ENCODE measurements around the gene CTNNBL1.
A peak's percentile ranks its signal among the peaks of the same experiment; 100 is the strongest.

CTNNBL1 gene

DNA sequence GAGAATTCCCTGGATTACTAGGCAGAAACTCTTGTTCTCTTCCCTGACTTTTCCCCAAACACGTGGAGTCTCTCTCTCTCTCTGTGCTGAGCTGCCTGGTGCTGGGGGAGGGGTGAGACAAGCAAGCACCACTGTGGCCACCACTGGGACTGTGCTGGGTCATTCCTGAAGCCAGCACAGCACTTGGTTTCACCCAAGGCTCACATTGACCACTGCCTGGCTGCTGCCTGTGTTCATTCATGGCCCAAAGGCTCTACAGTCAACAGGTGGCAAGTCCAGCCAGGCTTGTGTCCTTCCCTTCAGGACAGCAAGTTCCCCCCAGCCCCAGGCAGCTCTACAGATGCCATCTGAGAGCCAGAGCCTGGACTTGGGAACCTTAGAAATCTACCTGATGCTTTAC, 92.2 kb downstream of the CTNNBL1 start:
- DNase-seq, result no peak

DNA sequence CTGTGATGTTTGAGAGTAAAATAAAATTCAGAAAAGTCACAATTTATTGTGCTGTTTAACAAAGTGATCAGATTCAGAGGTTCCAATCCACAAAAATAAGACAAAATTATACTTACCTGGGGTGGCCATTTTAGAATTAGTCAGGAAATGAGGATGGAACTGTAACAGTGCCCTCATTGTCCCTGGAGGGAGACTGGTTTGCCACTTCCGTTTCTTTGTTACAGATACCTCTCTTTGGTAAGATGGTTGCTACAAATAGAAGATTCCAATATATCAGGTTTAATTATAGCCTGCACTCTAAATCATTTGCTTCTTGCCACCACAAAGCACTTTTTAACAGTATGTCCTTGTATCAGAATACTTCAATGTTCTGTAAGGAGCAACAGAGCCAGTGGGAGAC, 95.6 kb downstream of the CTNNBL1 start:
- DNase-seq, result no peak

DNA sequence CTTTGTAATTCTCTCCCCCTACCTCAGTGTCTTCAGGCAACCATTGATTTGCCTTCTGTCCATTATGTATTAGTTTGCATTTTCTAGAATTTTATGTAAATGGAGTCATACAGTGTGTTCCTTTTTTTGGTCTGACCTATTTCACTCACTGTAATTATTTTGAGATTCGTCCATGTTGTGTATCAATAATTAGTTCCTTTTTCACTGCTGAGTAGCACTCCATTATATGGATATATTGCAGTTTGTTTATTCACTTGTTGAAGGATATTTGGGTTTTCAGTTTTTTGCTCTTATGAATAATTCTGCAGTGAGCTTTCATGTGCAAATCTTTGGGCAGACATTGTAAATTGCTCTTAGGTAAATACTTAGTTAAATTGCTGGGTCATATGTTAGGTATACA, 97.1 kb downstream of the CTNNBL1 start:
- no peak for DNase-seq

DNA sequence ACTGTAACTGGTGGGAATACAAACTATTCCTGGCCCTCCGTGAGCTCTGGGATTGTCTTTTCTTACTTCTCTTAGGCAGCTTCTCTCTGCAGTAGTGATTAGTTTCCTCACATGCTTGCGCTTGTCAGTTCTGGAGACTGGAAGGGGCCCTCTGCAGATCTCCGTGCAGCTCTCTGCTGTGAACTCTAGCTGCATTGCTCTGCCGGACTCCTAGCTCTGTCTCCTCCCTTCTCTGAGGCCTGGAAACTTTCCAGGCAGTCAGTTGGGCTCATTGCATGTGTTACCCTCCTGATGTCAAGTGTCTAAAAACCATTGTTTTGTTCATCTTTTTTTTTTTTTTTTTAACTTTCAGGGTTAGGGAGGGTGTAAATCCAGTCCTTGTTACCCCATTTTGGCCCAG, 102.3 kb downstream of the CTNNBL1 start:
- DNase-seq, result no peak

DNA sequence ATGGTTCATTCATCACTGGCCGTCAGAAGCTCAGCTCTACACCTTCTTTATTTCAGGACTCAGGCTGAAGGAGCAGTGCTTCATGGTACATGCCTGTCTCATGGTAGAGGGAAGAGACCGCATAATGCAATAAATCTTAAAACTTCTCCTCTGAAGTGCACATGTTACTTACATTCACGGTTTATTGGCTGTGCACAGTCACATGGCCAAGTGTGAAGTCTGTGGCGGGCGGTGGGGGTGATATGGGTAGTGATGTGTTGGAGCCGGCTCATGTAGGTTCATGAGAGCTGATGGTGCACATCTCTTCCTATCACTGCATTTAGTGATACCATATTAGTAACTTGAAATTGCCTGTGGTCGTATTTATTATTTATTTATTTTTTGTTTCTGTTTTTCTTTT, 102.9 kb downstream of the CTNNBL1 start:
- DNase-seq, result no peak

DNA sequence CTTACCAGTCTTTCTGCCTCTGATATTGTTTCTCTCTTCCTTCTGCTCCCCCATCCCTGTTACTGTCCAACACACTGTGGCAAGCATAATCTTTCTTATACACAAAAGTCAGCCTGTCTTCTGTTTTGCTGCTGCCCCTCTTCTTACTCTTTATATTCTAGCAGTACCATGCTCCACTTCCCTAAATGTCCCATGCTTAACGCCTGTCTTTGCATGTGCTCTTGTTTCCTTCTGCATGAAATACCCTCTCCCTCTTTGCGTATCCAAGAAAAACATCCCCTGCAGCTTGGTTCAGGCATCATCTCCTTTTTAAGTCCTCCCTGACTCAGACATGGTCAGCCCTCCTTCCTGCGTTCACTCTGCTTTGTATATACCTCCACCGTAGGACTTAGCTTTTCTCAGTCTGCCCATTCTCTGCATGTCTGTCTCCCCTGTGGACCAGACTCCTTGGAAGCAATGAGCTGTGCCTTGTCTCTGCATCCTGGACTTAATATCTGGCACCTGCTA, 103.9 kb downstream of the CTNNBL1 start:
- DNase-seq, result no peak

DNA sequence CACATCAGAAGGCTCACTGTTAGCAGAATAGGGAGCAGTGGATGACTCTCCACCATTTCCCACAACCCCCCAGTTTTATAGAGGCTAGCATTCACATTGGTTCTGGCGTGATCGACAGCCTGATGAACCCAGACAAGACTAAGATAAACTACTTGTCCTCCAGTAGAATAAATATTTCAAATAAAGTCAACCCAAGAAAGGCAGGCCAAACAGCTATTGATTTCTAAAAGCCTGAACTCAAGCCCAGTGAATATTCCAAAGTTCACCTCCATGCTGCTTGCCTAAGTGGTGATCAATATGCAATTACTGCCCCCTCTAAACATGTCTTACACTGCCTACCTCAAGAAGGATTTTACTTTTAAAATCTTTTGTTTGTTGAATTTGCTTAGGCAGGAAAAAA, 104.5 kb downstream of the CTNNBL1 start:
- no peak for DNase-seq

DNA sequence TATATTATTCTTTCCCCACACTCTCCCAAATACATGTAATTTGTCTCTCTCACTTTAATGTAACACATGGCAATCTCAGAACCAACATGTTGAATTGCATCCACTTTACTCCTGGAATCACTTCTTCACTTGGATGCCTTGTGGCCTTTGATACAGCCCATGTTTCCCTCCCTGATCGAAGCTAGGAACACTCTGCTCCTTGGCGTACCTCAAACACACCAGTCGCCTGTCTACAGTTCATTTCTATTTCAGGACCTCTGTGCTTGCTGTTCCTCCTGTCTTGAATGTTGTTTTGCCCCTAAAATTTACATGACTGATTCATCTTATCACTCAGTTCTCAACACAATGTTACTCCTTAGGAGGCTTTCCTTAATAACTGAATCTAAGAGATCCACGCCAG, 106.8 kb downstream of the CTNNBL1 start:
- no peak for DNase-seq

DNA sequence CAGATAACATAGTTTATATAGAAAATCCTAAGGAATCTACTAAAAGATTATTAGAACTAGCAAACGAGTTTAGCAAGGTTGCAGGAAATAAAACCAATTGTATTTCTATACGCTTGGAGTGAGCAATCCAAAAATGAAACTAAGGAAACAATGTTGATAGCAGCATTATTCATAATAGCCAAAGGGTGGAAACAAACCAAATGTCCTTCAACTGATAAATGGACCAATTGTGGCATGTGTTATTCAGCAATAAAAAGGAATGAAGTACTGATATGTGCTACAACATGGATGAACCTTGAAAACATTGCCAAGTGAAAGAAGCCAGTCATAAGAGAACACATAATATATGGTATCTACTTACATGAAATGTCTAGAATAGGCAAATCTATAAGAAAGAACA, 108.1 kb downstream of the CTNNBL1 start:
- DNase-seq, result no peak

DNA sequence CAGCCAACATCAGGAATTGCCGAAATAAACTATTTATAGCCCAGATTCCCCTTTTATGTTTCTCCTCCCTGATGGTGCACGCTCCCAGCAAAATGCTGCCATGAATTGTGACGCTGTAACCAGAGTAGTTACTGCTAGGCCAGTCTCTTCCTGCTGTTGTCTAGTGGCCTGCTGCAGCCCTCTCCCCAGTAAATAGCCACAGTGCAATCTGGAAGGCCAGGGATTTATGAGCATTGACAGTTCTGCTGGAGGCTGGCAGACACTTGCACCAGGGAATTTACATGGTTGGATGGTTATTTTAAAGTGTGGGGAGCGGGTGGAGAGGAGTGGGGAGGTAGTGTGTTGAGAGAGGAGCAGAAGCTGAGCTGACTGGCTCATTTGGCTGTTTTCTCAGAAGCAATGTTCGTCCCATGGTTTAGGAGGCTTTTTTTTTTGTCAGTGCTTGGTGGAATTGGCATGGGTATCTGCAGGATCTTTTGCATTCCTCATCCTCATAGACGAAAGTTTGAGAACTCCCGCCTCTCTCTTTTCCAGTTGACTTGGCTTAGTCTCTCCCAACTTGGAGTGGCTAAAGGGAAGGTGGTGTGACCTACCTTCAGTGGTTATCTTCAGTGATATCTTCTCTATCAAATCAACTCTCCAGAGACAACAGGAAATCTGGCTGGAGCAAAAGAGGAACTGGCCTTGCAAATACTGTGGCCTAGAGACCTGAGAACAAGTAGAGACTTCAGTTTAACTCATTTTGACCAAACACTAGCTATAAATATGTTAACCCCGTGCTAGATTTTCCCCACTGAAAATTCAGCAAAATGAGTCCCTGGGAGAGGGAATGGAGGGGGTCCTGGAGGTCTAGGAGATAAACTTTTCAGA, 109.8 kb downstream of the CTNNBL1 start:
- peak; percentile 63 for DNase-seq

DNA sequence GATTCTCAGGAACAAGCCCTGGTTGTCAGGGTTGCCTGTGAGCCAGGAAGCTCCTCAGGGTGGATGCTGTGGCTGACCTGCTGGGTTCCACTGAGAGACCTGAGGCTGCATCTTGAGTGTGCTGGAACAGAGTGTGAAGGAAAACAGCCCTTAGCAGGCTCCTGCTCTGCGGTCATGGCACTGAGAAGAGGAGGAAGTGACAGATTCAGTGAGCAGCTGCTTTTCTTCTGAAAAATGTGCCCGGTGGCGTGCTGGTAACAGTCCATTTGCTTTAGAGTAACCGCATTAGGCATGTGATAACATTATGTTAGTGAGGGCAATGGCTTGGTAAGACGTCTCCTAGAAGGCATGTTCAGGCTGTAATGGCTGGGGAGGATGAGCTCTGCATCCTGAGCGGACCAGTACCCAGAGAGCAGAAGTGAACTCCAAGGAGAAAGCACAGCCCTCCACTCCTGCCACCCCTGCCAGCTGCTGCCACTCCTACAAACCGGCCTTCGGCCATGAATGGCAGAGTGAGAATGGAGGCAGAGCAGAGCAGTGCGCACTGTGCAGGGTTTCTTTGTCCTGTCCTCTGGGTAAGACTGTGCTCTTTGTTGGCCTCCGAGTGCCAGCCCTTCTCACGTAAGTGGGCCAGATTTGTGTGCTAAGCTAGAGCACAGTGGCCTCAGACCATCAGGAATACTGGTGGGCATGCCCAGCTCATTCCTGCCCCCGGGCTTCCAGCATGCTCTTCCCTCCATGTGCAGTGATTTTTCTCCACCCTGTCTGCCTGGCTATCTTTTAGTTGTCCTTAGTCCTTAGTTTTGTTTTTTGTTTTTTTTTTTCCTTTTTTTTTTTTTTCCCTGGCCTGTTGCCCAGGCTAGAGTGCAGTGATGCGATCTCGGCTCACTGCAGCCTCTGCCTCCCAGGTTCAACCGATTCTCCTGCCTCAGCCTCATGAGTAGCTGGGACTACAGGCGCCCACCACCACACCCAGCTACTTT, 111.0 kb downstream of the CTNNBL1 start:
- peak; percentile 84 for DNase-seq

DNA sequence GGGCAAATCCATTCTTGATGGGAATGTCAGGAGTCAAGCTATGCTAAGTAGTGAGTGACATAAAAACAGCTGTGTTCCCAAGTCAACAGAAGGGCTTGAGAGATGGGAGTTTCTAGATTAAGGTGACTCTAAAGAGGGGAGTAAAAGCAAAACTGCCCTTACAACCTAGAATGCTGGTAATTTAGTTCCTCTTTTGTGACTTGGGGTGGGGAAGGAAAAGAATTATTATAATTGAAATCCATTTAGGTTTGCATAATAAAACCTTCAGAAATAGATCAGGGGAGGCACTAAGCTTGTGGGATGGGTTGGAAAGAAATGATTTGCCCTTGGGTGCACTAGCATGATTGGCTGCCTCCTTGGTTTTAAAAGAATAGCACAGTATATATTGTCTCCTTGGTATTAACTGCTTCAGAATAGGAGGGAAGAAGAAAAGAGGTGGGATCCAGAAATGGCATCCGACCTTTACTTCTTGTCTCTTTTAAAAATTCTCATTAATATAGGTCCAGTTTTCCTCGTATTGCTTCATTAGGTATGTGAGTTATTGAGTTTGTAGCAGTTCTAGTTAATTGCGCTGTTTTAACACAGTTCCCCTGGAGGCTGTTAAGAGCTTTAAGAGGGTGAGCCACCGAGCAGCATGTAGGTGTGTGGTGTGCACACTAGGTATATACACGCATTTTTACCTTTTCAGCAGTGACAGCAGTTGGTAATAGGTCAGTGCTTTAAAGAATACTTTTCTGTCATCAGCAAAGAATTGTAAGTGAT, 113.8 kb downstream of the CTNNBL1 start:
- DNase-seq, result no peak

DNA sequence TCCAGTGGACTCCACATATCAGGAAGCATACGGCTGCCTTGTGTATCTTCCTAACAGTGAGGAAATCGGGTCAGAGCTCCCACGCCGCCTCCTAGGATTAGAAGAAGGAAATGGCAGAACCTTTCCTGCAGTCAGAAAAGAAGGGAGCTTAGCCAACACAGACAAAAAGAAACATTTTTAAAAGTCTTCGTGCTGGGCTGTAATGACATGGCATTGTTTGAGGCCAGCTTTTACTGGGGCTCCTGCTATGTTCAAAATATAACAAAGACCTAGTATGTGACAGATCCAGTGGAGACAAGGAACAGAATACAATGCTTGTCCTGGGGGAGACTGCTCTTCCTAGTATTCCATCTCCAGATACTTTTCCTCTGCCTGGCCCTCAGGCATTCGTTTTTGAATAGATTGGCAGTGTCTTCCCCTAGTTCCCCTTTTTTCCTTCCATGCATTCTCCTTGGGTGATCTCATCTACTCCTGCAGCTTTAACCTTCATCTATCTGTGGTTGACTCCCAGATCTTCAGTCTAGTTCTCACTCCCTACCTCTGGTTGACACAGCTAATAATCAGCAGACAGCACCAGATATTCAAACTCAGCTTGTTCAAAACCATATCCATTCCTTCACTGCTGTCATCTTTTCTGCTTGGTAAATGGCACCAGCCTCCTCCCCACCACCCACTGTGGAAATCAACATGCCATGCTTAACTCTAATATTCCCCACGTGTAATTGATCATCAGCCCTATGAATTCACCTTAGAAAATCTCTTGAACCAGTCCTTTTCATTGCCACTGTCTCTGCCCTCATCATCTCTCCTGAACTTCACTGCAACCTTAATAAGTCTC, 114.6 kb downstream of the CTNNBL1 start:
- DNase-seq, result no peak

DNA sequence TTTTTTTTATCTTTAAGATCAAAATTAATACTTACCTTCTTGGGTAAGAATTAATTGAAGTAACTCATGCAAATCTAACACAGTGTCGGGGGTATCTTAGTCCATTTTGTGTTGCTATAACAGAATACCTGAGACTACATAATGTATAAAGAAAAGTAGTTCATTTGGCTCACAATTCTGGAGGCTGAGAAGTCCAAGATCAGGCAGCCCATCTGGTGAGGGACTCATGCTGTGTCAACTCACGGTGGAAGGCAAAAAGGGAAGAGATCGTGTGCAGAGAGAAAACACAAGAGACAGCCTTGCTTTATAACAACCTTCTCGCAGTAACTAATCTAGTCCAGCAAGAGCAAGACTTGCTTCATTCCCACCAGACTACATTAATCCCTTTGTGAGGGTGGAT, 116.2 kb downstream of the CTNNBL1 start:
- no peak for DNase-seq

DNA sequence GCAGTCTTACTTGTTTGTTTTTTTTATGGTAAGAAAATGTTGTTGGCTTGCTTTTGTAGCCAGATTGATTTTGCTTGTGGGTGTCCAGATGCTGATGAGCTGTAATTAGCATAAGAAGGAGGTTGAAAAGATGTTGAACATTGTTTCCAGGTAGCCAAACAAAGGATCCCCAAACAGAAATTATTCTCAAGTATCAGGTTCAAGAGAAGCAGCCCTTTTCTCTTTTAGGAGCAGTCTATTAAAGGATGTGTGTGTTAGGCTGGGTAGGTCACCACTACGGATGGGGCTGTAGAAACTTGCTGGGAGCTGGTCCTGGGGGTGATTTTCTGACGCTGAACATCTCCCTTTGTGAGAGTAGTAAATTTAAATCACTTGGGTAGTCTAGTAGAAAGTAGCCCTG, 122.2 kb downstream of the CTNNBL1 start:
- DNase-seq, result no peak

DNA sequence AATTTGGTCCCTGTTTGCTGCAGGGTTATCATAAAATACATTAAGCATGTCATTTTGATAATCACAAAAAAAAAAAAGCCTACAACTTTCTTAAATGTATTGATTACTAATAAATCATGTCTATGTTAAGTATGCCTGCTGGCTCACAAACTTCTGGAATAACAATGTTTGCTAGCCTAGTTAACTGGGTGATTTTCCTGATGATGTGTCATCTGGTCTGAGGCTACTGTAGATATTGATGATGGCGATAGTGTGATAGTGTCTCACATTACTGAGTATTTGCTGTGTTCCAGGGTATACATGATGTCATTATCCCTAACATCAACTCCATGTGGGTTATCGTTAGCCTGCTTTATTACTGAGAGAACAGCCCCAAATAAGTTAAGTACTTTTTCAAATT, 122.9 kb downstream of the CTNNBL1 start:
- DNase-seq, result no peak

DNA sequence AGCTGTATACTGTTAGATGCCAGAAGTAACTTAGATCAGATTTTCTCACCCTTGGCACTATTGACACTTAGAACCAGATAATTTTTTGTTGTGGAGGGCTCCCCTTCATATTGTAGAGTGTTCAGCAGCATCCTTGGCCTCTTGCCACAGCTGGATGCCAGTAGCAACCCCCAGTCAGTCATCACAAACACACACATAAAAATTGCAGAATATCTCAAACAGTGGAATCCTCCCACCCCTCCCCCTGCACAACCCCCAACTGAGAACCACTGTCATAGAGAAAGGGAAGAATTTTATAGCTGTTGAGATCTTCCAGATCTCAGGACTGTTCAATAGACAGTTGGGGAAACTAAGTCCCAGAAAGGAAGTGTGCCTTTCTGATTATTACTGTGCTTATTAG, 127.9 kb downstream of the CTNNBL1 start:
- DNase-seq, result no peak

DNA sequence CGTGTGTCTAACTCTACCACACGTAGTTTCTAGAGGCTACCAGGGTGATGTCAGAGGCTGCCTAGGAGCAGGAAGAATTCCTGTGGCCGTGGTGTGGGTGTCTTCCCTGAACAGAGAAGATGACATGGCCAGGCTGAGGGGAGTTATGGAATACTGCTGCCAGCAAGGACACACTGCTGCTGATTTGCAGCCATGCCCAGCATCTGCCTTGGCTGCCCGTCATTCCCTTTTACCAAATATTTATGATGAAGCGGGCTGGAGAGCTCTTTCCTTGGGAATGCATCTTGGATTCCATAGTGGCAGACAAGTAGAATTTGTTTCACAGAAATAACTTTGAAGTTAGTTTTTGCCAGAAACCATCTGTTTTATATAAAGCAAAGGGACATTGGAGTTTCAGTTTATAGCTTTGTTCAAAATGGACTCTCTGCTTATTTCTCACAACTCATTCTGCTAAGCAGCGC, 128.3 kb downstream of the CTNNBL1 start:
- DNase-seq, result no peak

DNA sequence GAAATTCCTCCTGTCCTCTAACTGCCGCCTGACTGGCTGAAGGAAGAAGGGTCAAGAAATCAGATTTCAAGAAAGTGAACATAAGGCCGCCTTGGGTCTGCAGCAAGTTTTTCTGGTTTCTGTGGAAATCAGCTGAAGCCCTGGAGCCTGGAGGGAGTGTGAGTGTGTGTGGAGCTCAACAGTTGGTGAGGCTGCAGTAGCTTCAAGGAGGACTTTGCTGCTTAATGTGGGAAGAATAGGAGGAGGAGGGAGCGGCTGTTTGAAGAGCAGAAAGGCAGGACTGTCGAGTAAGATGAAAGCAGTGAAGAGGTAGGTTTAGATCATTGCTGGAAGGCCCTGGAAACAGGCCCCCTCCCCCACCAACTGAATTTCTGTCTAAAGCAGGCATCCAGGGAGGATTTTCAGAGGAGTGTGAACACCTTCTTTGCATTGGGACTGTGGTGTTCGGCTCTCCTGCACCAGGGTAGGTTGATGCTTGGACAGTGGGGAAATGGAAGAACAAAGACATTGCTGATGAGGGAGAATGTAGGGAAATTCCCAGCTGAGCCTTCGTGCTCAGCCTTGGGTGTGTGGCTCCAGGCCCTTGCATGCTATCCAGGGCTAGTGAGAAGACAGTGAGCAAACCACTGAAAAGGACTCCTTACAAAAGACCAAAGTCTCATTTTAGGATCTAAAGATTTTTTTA, 129.6 kb downstream of the CTNNBL1 start:
- DNase-seq, result no peak

DNA sequence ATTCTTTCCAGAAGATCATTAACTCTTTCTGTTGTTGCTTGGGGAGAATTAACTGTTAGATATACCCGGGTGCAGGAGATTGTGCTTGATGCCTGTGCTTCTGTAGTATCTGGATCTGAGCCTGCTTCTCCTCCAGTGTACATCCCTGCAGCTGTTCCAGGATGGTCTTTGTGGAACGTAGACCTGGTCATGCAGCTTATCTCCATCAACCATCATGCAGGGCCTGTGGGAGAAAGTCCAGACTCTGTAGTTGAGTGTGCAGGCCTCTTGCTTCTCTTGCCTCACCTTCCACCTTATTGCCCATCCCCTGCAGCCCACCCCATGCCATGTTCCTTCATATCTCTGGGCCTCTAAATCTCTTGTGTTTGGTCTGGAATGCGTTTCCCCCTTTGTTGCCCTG, 133.8 kb downstream of the CTNNBL1 start:
- no peak for DNase-seq

DNA sequence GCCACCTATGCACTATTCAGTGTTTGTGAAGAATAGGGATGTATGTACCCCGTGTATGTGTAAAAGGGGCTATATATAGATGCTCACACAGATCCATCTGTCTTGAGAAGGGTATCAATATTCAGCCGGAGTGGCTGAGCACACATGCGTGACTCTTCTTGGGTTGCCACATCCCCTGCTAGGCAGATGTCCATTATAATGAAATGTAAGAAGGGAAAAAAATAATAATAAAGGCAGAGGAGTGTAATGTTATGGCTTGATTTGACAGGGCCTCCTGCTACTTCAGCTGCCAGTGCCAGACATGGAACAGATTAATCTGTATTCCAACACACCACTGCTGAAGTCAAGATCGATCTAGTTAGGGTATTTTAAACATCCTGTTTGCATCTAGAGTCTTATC, 134.9 kb downstream of the CTNNBL1 start:
- no peak for DNase-seq

Data from GF-D8 (cell line).